Lung (tissue), 12 donors: ENCODE measurements around the gene PDGFD. TPM values are rescaled to one million over a fixed set of nuclear protein-coding genes. Genes with fewer than 3 reads are reported as not detected.

ENCODE experiments used
- ATAC-seq: fragments of 200-7000 bp; cut with Tn5 transposase; one replicate; pipeline ENCODE4 v1.9.1; 2020; ENCODE audit warnings: moderate number of reproducible peaks; ENCODE audit not compliant: insufficient read depth, low FRiP score
- DNase-seq, 3 donors: peaks; one replicate each; pipeline ENCODE4 v3.0.0-alpha.2; 2013 to 2017
- H3K27ac ChIP-seq, 2 donors: one replicate each; pipeline ENCODE4 v1.5.1; 2013; ENCODE audit warnings: mild to moderate bottlenecking in 2 of 2, moderate library complexity in 2 of 2, control low read depth in 1 of 2, inconsistent platforms in 1 of 2, low read depth in 1 of 2, low read length in 1 of 2
- H3K27me3 ChIP-seq, 3 donors: one replicate each; pipeline ENCODE4 v1.5.1; 2013; ENCODE audit warnings: low read length in 2 of 3; ENCODE audit not compliant: control insufficient read depth in 3 of 3, insufficient read depth in 3 of 3
- H3K36me3 ChIP-seq, 4 donors: one replicate each; pipeline ENCODE4 v1.5.1; 2013; ENCODE audit warnings: low read length in 4 of 4, mild to moderate bottlenecking in 1 of 4, moderate library complexity in 1 of 4; ENCODE audit not compliant: control insufficient read depth in 4 of 4, insufficient read depth in 4 of 4
- H3K4me1 ChIP-seq, 5 donors: one replicate each; pipeline ENCODE4 v1.5.1; 2013; ENCODE audit warnings: low read length in 5 of 5, mild to moderate bottlenecking in 2 of 5, moderate library complexity in 1 of 5; ENCODE audit not compliant: control insufficient read depth in 5 of 5, insufficient read depth in 5 of 5
- H3K4me3 ChIP-seq: one replicate; pipeline ENCODE4 v1.5.1; 2013; ENCODE audit warnings: mild to moderate bottlenecking, control low read depth, moderate library complexity
- H3K9ac ChIP-seq, 2 donors: one replicate each; pipeline ENCODE4 v1.5.1; 2013; ENCODE audit warnings: low read length in 2 of 2, control low read depth in 1 of 2; ENCODE audit not compliant: insufficient read depth in 1 of 2
- H3K9me3 ChIP-seq, 4 donors: one replicate each; pipeline ENCODE4 v1.5.1; 2013; ENCODE audit warnings: low read length in 3 of 4, mild to moderate bottlenecking in 1 of 4, moderate library complexity in 1 of 4; ENCODE audit not compliant: control insufficient read depth in 4 of 4, insufficient read depth in 3 of 4
- CTCF ChIP-seq: IDR thresholded peaks from 2 replicates; pipeline ENCODE4 v1.5.1; 2012; ENCODE audit warnings: mild to moderate bottlenecking; ENCODE audit errors: control extremely low read depth, extremely low read depth
- WGBS, 2 donors: extraction: QIAGEN DNeasy Blood & Tissue Kit; methylation state at CpG; one replicate each; pipeline ENCODE4 v1.1.7; 2013; 5-methylcytosine and 5-hydroxymethylcytosine counted together
- polyA plus RNA-seq, 2 donors: library from polyadenylated mRNA; stranded (reverse); fragments of 200-250 nt; gene quantifications; one replicate each; pipeline ENCODE4 v1.2.1, GENCODE V29; 2013
- total RNA-seq, 2 donors: library from RNA; depleted of rRNA in 1 of 2; stranded (reverse); fragments of >200 nt in 1 of 2; gene quantifications; one replicate each; pipeline ENCODE4 v1.2.1, GENCODE V29; 2014 to 2021
- donor health status: control.
- donor health status: control.
- donor health status: Bipolar disorder and iron deficiency.
- donor health status: healthy.
- donor health status: DM: yes; HTN: yes; CAD: no.

The PDGFD gene
- total and polyA plus RNA-seq, 4 donors = 0.71 to 10.6 (median 1.4) TPM

GRCh38 chr11:104073950-104074705 is 89.8 kb downstream of the PDGFD start:
- no peak for TF ChIP-seq CTCF
- Histone ChIP-seq H3K36me3 (no peaks in the 10 kb centered on the region), H3K27me3 (no peaks in the 10 kb centered on the region), H3K9ac (no peak overlapping the region), H3K27ac (peak overlapping the region in 1 of 2 donors; percentile 10), H3K4me1 (peaks cover 0 to 2% (median 0%) of the 10 kb centered on the region in 5 donors), H3K4me3 (no peak overlapping the region), H3K9me3 (no peaks in the 10 kb centered on the region)
- WGBS, 2 donors = 55% methylated on average over 3 of the region's 3 CpGs
- DNase-seq (no peak), ATAC-seq (peak; percentile 27)

GRCh38 chr11:104067534-104067933 is 96.4 kb downstream of the PDGFD start:
- no peak overlapping the region for H3K4me3 ChIP-seq
- H3K27ac ChIP-seq = no peak overlapping the region
- ATAC-seq = no peak
- 55 to 75% methylated on average over 1 of the region's 1 CpG for WGBS, 2 donors
- H3K9me3 ChIP-seq = no peaks in the 10 kb centered on the region
- no peaks in the 10 kb centered on the region for H3K27me3 ChIP-seq
- TF ChIP-seq CTCF = no peak
- DNase-seq = no peak
- no peaks in the 10 kb centered on the region for H3K36me3 ChIP-seq
- H3K9ac ChIP-seq = no peak overlapping the region
- peaks cover 0 to 3% (median 0%) of the 10 kb centered on the region in 5 donors for H3K4me1 ChIP-seq

DNA sequence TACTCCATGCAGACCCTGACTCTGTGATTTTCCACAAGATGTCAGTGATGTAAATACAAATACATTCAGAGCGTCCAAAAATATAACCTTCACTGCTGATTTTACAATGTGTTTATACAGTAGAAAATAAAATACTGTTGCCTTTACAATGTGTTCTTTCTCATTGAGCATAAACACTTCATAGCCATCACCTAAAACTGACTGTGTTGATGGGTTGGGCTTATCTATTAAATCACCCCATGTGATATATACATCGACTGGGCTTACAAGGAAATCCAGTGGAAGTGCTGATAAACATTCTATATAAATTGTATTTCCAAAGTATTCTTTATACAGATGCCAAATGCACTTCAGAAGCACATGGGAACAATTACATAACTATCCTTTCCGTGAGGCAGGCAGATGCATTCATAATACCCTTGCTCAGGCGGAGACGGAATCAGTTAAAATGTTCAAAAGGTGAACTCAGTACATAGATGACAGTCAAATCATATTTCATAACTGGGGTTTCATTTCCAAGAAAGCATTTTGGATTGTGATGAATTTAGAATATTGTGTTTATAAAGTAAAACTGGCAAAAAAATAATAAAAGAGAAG is 99.8 kb downstream of the PDGFD start:
- no peak for ATAC-seq
- no peak overlapping the region for H3K4me3 ChIP-seq
- no peaks in the 10 kb centered on the region for H3K9me3 ChIP-seq
- no peaks in the 10 kb centered on the region for H3K27me3 ChIP-seq
- no peaks in the 10 kb centered on the region for H3K36me3 ChIP-seq
- peaks cover 0 to 3% (median 0%) of the 10 kb centered on the region in 5 donors for H3K4me1 ChIP-seq
- WGBS, 2 donors = 45 to 53% methylated on average over 5 of the region's 5 CpGs
- no peak overlapping the region for H3K9ac ChIP-seq
- peak in 2 of 3 donors; percentile 37 to 59 for DNase-seq
- H3K27ac ChIP-seq = no peak overlapping the region
- no peak for TF ChIP-seq CTCF
